T-cell (primary cell): Measurements from ENCODE around the gene POMT2. TPM values are rescaled to one million over a fixed set of nuclear protein-coding genes. Genes with fewer than 3 reads are reported as not detected.

Experiments
- ATAC-seq, 4 experiments: fragments of 200-7000 bp in 3 of 4; fragments of 150-1000 bp in 1 of 4; cut with Tn5 transposase; replicated peaks in 1 of 4; 1 replicate in 3 of 4; 2 replicates in 1 of 4; pipeline ENCODE4 v1.10.0; 2021; ENCODE audit warnings: moderate library complexity in 3 of 4, mild to moderate bottlenecking in 2 of 4, moderate number of reproducible peaks in 1 of 4
- CTCF ChIA-PET, 2 donors: fragments of 300-600 bp; sonication (Branson Sonifier 250); formaldehyde crosslinking; loops; one replicate each; lab custom pipeline; 2022; ENCODE audit warnings: antibody characterized with exemption in 2 of 2; lab: Charles Lee
- POLR2A ChIA-PET, 2 donors: fragments of 300-600 bp; sonication (Branson Sonifier 250); formaldehyde crosslinking; loops; one replicate each; lab custom pipeline; 2022; ENCODE audit warnings: antibody characterized with exemption in 2 of 2; lab: Charles Lee
- DNase-seq, 35 experiments: peaks; one replicate each; pipeline versions ENCODE4 v3.0.0 to v3.0.0-alpha.2; 2013 to 2023
- H3K27ac ChIP-seq: one replicate; pipeline ENCODE4 v1.5.1; 2013; ENCODE audit warnings: low read length
- H3K27me3 ChIP-seq, 2 experiments: replicated peaks in 1 of 2; 1 replicate in 1 of 2; 2 replicates in 1 of 2; pipeline versions ENCODE4 v1.6.1 to v1.7.0; 2013; ENCODE audit warnings: low read length in 1 of 2, mixed read lengths in 1 of 2; ENCODE audit not compliant: control insufficient read depth in 2 of 2, insufficient read depth in 2 of 2; ENCODE audit errors: extremely low read depth in 1 of 2
- H3K36me3 ChIP-seq, 2 donors: 1 replicate in 1 of 2; 2 replicates in 1 of 2; pipeline versions ENCODE4 v1.6.1 to v1.7.0; 2013; ENCODE audit warnings: low read length in 1 of 2; ENCODE audit not compliant: control insufficient read depth in 2 of 2, insufficient read depth in 1 of 2; ENCODE audit errors: extremely low read depth in 1 of 2
- H3K4me1 ChIP-seq, 2 experiments: 1 replicate in 1 of 2; 2 replicates in 1 of 2; pipeline versions ENCODE4 v1.6.1 to v1.7.0; 2013; ENCODE audit warnings: low read length in 2 of 2, mixed read lengths in 1 of 2; ENCODE audit not compliant: insufficient read depth in 2 of 2, control insufficient read depth in 1 of 2; ENCODE audit errors: extremely low read depth in 1 of 2
- H3K4me3 ChIP-seq, 2 donors: 1 replicate in 1 of 2; 2 replicates in 1 of 2; pipeline versions ENCODE4 v1.5.1 to v1.7.0; 2013; ENCODE audit warnings: mild to moderate bottlenecking in 2 of 2, low read length in 1 of 2, moderate library complexity in 1 of 2; ENCODE audit not compliant: control insufficient read depth in 1 of 2; ENCODE audit errors: extremely low read depth in 1 of 2
- H3K9me3 ChIP-seq: 2 replicates; pipeline ENCODE4 v1.7.0; 2013
- H3K27ac Mint-ChIP-seq, 2 donors: one replicate each; pipeline ENCODE4 v1.8.0; 2020 to 2021; ENCODE audit warnings: mild to moderate bottlenecking in 2 of 2, mixed read lengths in 2 of 2
- H3K27me3 Mint-ChIP-seq, 2 donors: one replicate each; pipeline ENCODE4 v1.8.0; 2021 to 2022; ENCODE audit warnings: mixed read lengths in 2 of 2
- H3K36me3 Mint-ChIP-seq: one replicate; pipeline ENCODE4 v1.8.0; 2021; ENCODE audit warnings: mixed read lengths
- H3K4me1 Mint-ChIP-seq, 3 donors: one replicate each; pipeline ENCODE4 v1.8.0; 2020 to 2022; ENCODE audit warnings: mixed read lengths in 3 of 3, mild to moderate bottlenecking in 1 of 3
- H3K4me3 Mint-ChIP-seq, 3 donors: one replicate each; pipeline ENCODE4 v1.8.0; 2020 to 2022; ENCODE audit warnings: mild to moderate bottlenecking in 3 of 3, mixed read lengths in 3 of 3, moderate library complexity in 3 of 3
- H3K9me3 Mint-ChIP-seq, 3 donors: one replicate each; pipeline ENCODE4 v1.8.0; 2020 to 2022; ENCODE audit warnings: mixed read lengths in 3 of 3
- WGBS: methylation state at CpG from one replicate; pipeline ENCODE4 v1.1.5; 2013; ENCODE audit warnings: missing lambda C conversion rate; ENCODE audit not compliant: insufficient coverage; 5-methylcytosine and 5-hydroxymethylcytosine counted together
- total RNA-seq, 35 experiments: library from RNA in 6 of 35; stranded (reverse) in 6 of 35; fragments of 120-200 nt in 1 of 35; gene quantifications; one replicate each; pipeline versions ENCODE4 v1.2.1 to v1.2.4 and lab custom pipeline; 2013 to 2026

POMT2 gene
- total RNA-seq, 5 donors from 2014 or later (not counting 1 experiment from before 2014, with no cell fraction given): 11.4 to 14.3 (median 13.2) TPM

DNA sequence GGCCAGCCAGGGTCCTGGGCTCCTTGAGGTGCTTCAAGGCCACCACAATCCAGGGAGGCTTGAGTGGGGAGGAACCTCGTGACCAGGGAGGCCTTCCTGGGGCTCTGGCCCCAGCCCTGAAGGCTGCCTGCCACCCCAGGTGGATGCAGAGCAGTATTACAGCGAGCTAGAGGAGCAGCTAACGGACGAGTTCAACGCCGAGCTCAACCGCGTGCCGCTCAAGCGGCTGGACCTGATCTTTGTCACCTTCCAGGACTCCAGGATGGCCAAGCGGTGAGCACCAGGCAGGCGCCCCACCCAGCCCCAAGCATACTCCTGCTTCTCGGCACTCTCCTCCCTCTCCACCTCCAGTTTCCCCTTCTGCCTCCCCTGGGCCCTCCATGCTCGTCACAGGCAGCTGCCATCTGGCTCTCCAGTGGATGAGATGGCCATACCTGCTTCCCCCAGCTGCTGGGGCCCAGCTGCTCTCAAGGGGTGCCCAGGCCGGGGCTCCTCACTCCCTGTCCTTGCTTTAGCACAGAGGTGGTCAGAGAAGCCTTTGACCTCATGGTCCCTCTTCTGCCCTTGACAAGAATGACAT lies 80.3 kb downstream of the POMT2 start:
- 78% methylated on average over 15 of the region's 15 CpGs for WGBS
- ChIA-PET CTCF (no interaction called here), POLR2A (no interaction called here)
- Histone ChIP-seq H3K4me1 (no peaks in the 10 kb centered on the region), H3K36me3 (no peaks in the 10 kb centered on the region), H3K27ac (no peak overlapping the region), H3K4me3 (no peak overlapping the region), H3K27me3 (peaks cover 0 to 13% of the 10 kb centered on the region in 2 experiments), H3K9me3 (no peaks in the 10 kb centered on the region)
- H3K9me3 Mint-ChIP-seq: no peaks in the 10 kb centered on the region
- DNase-seq: no peak
- no peaks in the 10 kb centered on the region for H3K4me1 Mint-ChIP-seq
- H3K27me3 Mint-ChIP-seq: peaks cover 0 to 2% of the 10 kb centered on the region in 2 donors
- ATAC-seq: no peak
- H3K27ac Mint-ChIP-seq: no peak overlapping the region
- H3K36me3 Mint-ChIP-seq: no peaks in the 10 kb centered on the region
- H3K4me3 Mint-ChIP-seq: no peak overlapping the region

DNA sequence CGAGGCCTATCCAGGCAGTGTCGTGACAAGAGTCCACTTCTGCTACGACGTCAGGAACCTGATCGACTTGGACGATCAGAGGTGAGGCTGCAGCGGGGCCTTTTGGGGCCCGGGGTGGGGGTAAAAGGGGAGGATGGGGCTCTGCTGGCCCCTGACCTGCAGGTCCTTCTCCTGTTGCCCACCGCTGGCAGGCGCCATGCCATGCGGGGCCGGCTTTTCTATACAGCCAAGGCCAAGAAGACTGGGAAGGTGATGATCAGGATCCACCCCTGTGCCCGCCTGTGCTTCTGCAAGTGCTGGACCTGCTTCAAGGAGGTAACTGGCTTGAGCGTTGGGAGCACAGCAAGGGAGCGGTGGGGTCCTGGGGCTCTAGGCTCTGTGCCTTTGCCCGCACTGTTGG lies 81.3 kb downstream of the POMT2 start:
- Mint-ChIP-seq H3K36me3 (no peaks in the 10 kb centered on the region), H3K27ac (no peak overlapping the region), H3K27me3 (peaks cover 0 to 1% of the 10 kb centered on the region in 2 donors), H3K9me3 (no peaks in the 10 kb centered on the region), H3K4me1 (no peaks in the 10 kb centered on the region), H3K4me3 (no peak overlapping the region)
- Histone ChIP-seq H3K36me3 (no peaks in the 10 kb centered on the region), H3K27me3 (peaks cover 0 to 13% of the 10 kb centered on the region in 2 experiments), H3K27ac (no peak overlapping the region), H3K4me1 (no peaks in the 10 kb centered on the region), H3K9me3 (no peaks in the 10 kb centered on the region), H3K4me3 (no peak overlapping the region)
- DNase-seq (no peak), ATAC-seq (no peak)
- ChIA-PET POLR2A (no interaction called here), CTCF (no interaction called here)
- WGBS: 89% methylated on average over 13 of the region's 16 CpGs

GRCh38 chr14:77238996-77239395 lies 81.7 kb downstream of the POMT2 start:
- CTCF ChIA-PET: no interaction called here
- Histone ChIP-seq H3K9me3 (no peaks in the 10 kb centered on the region), H3K4me3 (no peak overlapping the region), H3K4me1 (no peaks in the 10 kb centered on the region), H3K27me3 (peaks cover 0 to 13% of the 10 kb centered on the region in 2 experiments), H3K36me3 (no peaks in the 10 kb centered on the region), H3K27ac (no peak overlapping the region)
- Mint-ChIP-seq H3K9me3 (no peaks in the 10 kb centered on the region), H3K27ac (no peak overlapping the region), H3K27me3 (no peaks in the 10 kb centered on the region), H3K4me1 (no peaks in the 10 kb centered on the region), H3K4me3 (no peak overlapping the region), H3K36me3 (no peaks in the 10 kb centered on the region)
- 65% methylated on average over 4 of the region's 4 CpGs for WGBS
- DNase-seq (no peak), ATAC-seq (no peak)
- POLR2A ChIA-PET: no interaction called here

DNA sequence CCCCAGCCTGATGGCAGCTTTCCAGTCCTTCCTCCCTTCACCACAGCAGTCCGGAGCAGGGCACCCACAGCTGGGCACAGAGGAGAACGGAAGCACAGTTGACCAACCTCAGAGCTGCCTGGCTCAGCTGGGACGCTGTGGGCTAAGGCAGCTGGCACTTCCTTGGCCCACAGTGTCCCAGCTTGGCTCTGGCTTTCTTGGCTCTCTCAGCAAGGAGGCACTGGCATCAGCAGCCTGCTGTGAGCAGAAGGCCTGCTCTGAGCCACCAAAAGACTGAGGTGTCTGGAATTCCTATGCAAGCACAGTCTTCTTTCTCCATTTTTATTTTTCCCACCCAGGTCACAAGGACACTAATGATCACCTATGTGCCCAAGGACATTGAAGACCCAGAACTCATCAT lies 82.3 kb downstream of the POMT2 start:
- Mint-ChIP-seq H3K27me3 (no peaks in the 10 kb centered on the region), H3K4me1 (no peaks in the 10 kb centered on the region), H3K27ac (no peak overlapping the region), H3K4me3 (no peak overlapping the region), H3K9me3 (no peaks in the 10 kb centered on the region), H3K36me3 (no peaks in the 10 kb centered on the region)
- WGBS: 79% methylated on average over 3 of the region's 3 CpGs
- POLR2A ChIA-PET: no interaction called here
- no peak for DNase-seq
- no peak overlapping the region for H3K4me3 ChIP-seq
- H3K9me3 ChIP-seq: no peaks in the 10 kb centered on the region
- H3K27ac ChIP-seq: no peak overlapping the region
- CTCF ChIA-PET: no interaction called here
- H3K36me3 ChIP-seq: no peaks in the 10 kb centered on the region
- peaks cover 0 to 13% of the 10 kb centered on the region in 2 experiments for H3K27me3 ChIP-seq
- no peak for ATAC-seq
- H3K4me1 ChIP-seq: no peaks in the 10 kb centered on the region

DNA sequence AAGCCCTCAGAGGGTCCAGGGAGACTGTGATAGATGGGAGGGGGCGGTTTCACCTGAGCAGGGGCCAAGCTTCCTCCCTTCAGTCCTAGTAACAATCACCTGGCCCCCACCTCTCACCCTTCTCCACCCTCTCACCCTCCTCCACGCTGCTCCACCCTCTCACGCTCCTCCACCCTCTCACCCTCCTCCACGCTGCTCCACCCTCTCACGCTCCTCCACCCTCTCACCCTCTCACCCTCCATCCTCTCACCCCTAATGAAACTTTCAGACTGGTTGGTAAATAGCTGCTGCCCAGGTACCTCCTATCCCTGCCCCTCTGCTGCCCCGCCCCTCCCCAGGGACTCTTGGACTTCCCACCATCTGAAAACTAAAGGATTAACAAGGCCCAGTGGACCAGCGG lies 83.9 kb downstream of the POMT2 start:
- H3K27ac ChIP-seq: no peak overlapping the region
- H3K4me3 Mint-ChIP-seq: no peak overlapping the region
- H3K27me3 ChIP-seq: peaks cover 0 to 2% of the 10 kb centered on the region in 2 experiments
- H3K4me3 ChIP-seq: no peak overlapping the region
- CTCF ChIA-PET: no interaction called here
- no peaks in the 10 kb centered on the region for H3K27me3 Mint-ChIP-seq
- DNase-seq (no peak), ATAC-seq (no peak)
- POLR2A ChIA-PET: no interaction called here
- H3K27ac Mint-ChIP-seq: no peak overlapping the region
- H3K36me3 Mint-ChIP-seq: no peaks in the 10 kb centered on the region
- no peaks in the 10 kb centered on the region for H3K4me1 Mint-ChIP-seq
- peaks cover 0 to under 1% (median 0%) of the 10 kb centered on the region in 3 donors for H3K9me3 Mint-ChIP-seq
- no peaks in the 10 kb centered on the region for H3K4me1 ChIP-seq
- WGBS: 63% methylated on average over 5 of the region's 7 CpGs
- no peaks in the 10 kb centered on the region for H3K36me3 ChIP-seq
- H3K9me3 ChIP-seq: no peaks in the 10 kb centered on the region

- Histone ChIP-seq H3K27ac (no peak overlapping the region), H3K36me3 (no peaks in the 10 kb centered on the region), H3K4me3 (no peak overlapping the region), H3K9me3 (no peaks in the 10 kb centered on the region), H3K4me1 (no peaks in the 10 kb centered on the region), H3K27me3 (peaks cover 0 to 2% of the 10 kb centered on the region in 2 experiments)
- Mint-ChIP-seq H3K4me3 (no peak overlapping the region), H3K27ac (no peak overlapping the region), H3K9me3 (peaks cover 0 to 15% (median 0%) of the 10 kb centered on the region in 3 donors), H3K27me3 (peaks cover 0 to 7% of the 10 kb centered on the region in 2 donors), H3K36me3 (no peaks in the 10 kb centered on the region), H3K4me1 (no peaks in the 10 kb centered on the region)
- ATAC-seq (no peak), DNase-seq (no peak)
- POLR2A ChIA-PET: no interaction called here
- CTCF ChIA-PET: no interaction called here
- WGBS: 67% methylated on average over 2 of the region's 3 CpGs
Observed at GRCh38 chr14:77231721-77232120, 89.0 kb downstream of the POMT2 start.

- H3K27me3 Mint-ChIP-seq: peaks cover 6 to 11% of the 10 kb centered on the region in 2 donors
- H3K4me3 ChIP-seq: no peak overlapping the region
- DNase-seq (no peak), ATAC-seq (no peak)
- ChIA-PET CTCF (no interaction called here), POLR2A (no interaction called here)
- no peaks in the 10 kb centered on the region for H3K4me1 ChIP-seq
- no peaks in the 10 kb centered on the region for H3K9me3 ChIP-seq
- no peaks in the 10 kb centered on the region for H3K4me1 Mint-ChIP-seq
- peaks cover 0 to 15% (median 0%) of the 10 kb centered on the region in 3 donors for H3K9me3 Mint-ChIP-seq
- H3K27me3 ChIP-seq: no peaks in the 10 kb centered on the region
- no peaks in the 10 kb centered on the region for H3K36me3 ChIP-seq
- no peaks in the 10 kb centered on the region for H3K36me3 Mint-ChIP-seq
- no peak overlapping the region for H3K4me3 Mint-ChIP-seq
- no peak overlapping the region for H3K27ac Mint-ChIP-seq
- 100% methylated on average over 1 of the region's 2 CpGs for WGBS
- H3K27ac ChIP-seq: no peak overlapping the region
Observed at GRCh38 chr14:77230914-77231313, 89.8 kb downstream of the POMT2 start.
